DOHH2 (cell line): Measurements from ENCODE around the gene ARHGAP22.

Experiments
- EZH2phosphoT487 ChIP-seq: fragments of 200-600 bp; sonication (generic); IDR thresholded peaks from 2 replicates; pipeline ENCODE4 v1.6.1; 2017; ENCODE audit warnings: borderline replicate concordance, mild to moderate bottlenecking, antibody characterized with exemption, low read length, moderate library complexity, mixed read lengths
- TF ChIP-seq, protein P1 (sequence below): fragments of 200-600 bp; sonication (generic); IDR thresholded peaks from one replicate; pipeline ENCODE4 v1.5.1; 2014; ENCODE audit warnings: antibody characterized with exemption, mild to moderate bottlenecking, low read depth, low read length; ENCODE audit not compliant: poor library complexity, severe bottlenecking

DNA sequence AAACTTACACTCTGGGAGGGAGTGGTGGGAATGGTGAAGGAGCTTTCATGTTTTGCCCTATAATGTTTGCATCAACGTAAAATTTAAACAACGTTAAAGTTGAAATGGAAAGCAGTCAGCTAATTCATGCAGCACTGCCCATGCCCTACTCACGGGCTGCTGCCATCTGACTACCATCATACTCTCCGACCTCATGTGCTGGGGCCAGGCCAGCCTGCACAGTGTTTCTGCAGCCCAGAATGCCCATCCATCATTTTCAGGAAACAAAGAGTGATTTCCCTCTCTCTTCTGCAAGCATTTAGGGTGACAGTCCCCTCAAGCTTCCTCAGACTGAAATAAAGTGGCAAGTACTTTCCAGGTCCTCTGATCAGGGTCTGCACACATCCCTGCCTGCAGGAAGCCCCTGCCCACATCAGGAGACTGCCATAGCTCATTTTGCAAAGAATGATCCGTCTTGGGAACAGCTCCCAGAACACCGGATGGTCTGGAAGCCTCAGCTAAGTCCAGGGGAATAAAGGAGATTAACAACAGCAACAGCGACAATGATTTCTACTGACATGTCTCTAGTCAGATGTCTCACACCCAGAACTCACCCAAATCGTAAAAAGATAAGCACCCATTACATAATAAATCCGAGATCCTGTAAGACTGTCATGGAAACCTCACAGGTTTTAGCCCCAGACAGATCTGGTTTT, 40.3 kb downstream of the ARHGAP22 start:
- no peak for TF ChIP-seq EZH2phosphoT487
- TF ChIP-seq, protein P1, sequence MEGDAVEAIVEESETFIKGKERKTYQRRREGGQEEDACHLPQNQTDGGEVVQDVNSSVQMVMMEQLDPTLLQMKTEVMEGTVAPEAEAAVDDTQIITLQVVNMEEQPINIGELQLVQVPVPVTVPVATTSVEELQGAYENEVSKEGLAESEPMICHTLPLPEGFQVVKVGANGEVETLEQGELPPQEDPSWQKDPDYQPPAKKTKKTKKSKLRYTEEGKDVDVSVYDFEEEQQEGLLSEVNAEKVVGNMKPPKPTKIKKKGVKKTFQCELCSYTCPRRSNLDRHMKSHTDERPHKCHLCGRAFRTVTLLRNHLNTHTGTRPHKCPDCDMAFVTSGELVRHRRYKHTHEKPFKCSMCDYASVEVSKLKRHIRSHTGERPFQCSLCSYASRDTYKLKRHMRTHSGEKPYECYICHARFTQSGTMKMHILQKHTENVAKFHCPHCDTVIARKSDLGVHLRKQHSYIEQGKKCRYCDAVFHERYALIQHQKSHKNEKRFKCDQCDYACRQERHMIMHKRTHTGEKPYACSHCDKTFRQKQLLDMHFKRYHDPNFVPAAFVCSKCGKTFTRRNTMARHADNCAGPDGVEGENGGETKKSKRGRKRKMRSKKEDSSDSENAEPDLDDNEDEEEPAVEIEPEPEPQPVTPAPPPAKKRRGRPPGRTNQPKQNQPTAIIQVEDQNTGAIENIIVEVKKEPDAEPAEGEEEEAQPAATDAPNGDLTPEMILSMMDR: no peak
